CD1c-positive myeloid dendritic cell (primary cell): Measurements from ENCODE around the gene SLC8A2.
"Not testable (repeated sequence)": the region's sequence is repeated elsewhere in the genome, so short reads cannot be mapped to it uniquely, and the experiment has no call there.

ENCODE experiments used
- DNase-seq: peaks from one replicate; pipeline ENCODE4 v3.0.0-alpha.2; 2016; ENCODE audit errors: extremely low spot score

SLC8A2 gene

DNA sequence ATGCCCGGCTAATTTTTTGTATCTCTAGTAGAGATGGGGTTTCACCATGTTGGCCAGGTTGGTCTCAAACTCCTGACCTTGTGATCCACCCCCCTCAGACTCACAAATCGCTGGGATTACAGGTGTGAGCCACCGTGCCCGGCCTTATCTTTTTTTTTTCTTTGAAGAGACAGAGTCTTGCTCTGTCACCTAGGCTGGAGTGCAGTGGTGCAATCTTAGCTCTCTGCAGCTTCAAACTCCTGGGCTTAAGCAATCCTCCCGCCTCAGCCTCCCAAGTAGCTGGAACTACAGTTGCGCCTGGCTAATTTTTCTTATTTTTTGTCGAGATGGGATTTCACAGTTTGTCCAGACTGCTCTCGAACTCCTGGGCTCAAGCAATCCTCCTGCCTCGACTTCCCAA lies 60.0 kb downstream of the SLC8A2 start:
- DNase-seq = not testable (repeated sequence)

DNA sequence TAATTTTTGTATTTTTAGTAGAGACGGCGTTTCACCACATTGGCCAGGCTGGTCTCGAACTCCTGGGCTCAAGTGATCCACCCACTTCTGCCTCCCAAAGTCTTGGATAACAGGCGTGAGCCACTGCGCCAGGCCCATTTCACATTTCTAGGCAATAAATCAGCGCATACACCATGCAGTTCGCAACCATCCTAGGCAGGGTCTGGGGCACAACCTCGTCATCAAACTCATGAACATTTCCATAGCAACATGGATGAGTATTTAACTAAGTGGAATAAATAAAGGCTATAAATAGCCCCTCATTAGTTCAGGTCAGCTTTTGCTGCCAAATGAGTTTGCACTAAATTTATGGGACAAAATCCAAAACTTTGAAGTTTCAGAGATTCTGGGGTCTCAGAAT lies 60.6 kb downstream of the SLC8A2 start:
- no peak for DNase-seq

DNA sequence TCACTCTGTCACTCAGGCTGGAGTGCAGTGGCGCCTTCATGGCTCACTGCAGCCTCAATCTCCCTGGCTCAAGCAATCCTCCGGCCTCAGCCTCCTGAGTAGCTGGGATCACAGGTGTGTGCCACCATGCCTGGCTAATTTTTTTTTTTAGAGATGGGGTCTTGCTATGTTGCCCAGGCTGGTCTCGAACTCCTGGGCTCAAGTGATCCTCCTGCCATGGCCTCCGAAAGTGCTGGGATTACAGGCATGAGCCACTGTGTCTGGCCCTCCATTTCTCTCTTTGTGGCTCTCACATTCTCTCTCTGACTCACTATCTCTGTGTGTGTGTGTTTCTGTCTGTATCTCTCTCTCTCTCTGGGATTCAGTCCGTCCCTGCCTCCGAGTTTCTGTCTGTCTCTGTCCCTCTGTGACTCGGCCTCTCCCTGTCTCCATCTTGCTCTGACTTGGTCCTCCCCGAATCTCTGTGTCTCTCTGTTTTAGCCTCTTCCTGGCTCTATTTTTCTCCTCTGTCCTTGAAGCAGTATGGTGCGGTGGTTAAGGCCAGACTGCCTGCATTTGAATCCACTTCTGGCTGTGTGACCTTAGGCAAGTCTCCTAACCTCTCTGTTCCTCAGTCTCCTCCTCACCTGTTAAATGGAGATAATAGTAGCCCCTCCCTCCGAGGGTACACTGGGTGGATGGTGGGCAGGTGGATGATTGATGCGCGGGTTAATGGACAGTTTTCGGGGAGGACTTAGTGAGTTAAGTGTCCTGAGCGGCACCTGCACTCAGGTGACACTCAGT lies 63.3 kb downstream of the SLC8A2 start:
- DNase-seq = no peak

DNA sequence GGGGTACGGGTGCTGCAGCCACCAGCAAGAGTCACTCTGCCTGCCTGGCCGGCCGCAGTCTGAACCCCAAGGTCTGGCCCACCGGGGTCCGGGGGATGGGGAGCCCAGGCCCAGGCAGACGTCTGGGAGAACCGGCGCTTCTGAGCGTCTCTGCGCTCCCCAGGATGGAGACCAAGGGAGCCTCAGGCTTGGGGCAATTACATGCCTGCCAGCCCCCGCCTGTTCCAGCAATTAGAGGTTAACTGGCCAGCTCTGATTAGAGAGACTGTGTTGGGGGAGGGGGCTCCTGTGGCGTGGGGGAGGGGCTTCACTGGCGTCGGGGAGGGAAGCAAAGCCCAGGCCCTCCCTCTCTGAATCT lies 64.3 kb downstream of the SLC8A2 start:
- DNase-seq = no peak

DNA sequence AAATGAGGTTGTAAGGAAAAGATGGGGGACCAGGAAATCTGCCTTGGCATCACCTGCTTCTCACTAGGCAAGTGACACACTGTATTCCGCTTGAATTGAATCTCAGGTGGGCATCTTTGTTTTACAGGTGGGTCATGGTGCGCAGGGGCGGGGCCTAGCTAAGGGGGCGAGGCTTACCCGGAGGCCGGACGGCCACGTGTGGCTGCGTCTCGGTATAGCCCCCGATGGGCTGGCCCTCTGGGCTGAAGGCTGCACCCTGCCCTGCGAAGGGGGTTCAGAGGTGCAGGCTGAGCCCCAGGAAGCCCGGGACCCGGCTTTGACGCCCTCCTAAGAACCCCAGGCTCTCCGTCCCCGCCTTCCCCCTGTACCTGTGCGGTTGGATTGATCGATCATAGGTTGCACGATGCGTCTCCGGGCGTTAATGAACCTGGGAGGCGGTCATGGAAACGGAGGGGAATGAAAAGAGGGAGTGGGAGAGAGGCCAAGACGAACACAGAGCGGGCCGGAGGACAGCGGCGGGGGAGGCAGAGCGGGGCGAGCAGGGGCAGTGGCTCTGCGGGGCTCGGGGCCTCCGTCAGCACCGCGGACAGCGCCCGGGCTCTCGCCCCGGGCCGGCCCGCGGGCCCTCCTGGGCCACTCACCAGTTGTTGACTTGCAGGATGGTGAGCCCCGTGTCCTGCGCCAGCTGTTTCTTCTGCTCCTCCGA lies 64.8 kb downstream of the SLC8A2 start:
- DNase-seq = peak; percentile 26

DNA sequence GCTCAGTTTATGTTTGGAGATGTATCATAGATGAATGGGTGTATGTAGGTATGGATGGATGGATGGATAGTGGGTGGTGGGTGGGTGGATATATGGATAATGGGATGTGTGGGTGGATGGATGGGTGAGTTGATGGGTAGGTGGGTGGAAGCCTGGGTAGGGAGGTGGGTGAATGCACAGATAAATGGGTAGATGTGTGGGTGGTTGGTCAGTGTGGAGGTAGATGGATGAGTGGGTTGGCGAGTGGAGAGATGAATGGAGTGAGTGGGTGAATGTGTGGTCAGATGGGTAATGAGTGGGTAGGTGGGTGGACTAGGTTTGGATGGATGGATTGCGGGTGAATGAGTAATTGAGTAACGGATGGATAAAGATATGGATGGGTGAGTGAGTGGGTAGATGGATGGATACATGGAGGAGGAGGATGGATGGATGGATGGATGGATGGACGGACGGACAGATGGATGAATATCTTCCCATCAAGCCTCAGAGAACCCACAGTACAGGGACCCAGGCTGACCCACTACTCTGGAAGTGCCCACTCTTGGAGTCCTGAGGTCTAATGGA lies 65.8 kb downstream of the SLC8A2 start:
- DNase-seq = no peak

DNA sequence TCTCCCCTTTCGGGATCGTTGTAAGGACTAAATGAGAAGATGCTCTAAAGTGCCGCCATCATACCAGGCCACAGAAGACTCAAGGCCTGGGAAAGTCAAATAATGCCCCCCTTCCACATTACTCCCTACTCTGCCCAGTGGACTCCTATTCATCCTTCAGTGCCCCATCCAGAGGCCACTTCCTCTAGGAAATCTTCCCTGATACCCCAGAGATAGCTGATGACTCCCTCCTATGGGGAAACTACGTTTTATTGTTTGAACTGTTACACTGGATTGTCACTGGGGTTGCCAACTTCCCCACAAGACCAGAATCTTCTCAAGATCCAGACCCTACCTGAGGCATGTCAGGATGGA lies 66.5 kb downstream of the SLC8A2 start:
- DNase-seq = no peak

DNA sequence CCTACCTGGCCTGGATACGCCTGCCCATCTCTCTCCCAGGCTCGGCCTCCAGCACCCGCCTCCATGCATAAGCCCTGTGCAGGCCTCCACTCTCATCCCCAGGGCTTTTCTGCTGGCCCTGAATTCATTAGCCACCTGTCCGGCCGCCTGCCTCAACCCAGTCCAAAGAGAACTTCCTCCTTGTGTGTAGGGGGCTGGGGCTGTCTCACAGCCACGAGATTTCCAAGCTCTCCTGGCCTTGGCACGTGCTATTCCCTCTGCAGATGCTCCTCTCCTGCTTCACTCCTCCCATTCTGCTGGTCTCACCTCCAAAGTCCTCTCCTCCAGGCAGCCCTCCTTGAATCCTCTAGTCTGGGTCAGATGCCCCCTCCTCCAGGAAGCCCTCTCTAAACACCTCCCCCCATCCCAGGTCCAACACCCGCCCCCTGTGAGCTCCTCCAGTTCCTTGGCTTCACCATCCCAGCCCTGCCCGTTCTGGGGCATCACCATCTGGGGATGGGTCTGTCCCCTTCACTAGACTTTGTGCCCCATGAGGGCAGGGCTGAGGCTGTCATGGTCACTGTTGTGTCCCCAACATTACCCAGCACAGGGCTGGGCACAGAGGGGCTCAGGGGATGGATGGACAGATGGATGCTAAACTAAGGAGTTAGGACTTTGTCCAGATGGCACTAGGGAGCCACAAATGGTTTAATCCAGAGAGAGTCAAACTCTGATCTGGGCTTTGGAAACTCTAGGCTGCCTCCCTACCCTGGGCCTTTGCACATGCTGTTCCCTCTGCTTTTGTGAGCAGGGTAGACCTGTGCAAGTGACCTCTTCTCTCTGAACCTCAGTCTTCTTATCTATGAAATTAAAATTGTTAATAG lies 67.1 kb downstream of the SLC8A2 start:
- no peak for DNase-seq

DNA sequence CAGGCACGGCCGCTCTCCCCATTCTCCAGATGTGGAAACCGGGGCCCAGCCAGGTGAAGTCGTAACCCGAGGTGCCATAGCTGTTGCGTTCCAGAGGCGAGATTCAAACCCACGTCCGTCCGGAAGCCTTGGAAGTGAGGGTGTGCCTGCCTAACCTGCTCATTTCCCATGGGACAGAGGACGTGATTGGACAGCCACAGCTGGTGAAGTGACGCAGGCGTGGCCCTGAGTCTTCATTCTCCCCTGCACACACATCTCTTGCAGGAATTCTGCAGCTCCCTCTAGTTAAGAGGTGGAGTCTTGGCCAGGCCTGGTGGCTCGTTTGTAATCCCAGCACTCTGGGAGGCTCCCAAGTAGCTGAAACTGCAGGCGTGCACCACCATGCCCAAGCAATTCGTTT lies 69.2 kb downstream of the SLC8A2 start:
- no peak for DNase-seq

DNA sequence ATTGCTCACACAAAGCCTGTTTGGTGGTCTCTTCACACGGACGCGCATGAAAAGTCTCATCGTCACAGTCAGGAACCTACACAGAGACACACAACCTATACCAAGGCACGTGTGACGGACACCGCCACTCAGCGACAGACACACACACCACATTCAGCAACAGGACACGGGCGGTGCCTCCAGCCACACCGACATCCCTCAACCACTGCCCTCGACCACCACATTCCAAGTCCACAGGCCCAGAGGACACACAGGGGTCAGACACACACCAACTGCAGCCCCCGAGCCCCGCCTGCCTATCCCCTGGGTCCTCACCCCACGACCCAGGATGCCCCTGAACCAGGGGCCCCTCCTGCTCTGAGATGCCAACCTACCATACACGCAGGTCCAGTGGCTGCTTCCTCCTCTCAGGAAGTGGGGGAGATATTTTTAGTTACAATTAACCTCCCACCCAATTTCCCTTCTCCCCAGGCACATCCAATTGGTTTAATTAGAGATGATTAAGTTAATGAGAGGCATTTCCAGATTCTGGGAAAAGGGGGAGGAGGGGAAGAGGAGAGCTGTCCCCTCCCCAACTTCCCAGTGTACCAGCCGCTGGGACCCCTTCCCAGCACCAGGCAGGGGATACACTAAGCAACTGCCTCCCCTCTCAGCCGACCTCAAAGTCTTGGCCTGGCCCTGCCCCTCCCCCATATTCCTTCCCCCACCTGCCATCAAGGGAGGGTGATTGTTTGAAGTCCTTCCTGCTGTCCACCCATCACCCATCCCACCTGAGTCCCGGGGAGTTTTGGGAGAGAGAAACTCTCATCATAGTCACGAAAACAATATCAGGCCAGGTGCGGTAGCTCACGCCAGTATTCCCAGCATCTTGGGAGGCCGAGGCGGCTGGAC lies 72.7 kb downstream of the SLC8A2 start:
- no peak for DNase-seq

DNA sequence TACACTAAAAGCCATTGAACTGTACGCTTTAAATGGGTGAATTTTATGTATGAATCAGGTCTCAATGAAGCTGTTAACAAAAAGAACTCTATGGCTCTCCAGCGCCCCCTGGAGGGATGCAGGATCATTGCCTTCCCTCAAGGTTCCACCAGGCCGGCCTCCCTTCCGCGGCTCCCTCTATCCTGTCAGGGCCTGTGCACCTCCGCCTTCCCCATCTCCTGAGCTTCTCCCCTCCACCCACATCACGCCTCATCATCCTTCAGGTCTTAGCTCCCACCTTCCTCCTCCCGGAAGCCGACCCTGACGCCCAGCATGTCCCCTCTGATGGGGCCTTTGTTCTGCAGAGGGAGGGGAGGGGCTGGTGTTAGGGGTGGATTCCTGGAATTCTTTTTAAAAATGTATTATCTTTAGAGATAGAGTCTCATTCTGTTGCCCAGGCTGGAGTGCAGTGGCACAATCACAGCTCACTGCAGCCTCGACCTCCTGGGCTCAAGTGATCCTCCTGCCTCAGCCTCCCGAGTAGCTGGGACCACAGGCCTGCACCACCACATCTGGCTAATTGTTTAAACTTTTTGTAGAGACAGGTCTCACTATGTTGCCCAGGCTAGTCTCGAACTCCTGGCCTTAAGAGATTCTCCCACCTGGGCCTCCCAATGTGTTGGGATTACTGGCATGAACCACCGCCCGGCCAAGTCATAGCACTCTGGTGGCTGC lies 80.0 kb downstream of the SLC8A2 start:
- peak; percentile 91 for DNase-seq

DNA sequence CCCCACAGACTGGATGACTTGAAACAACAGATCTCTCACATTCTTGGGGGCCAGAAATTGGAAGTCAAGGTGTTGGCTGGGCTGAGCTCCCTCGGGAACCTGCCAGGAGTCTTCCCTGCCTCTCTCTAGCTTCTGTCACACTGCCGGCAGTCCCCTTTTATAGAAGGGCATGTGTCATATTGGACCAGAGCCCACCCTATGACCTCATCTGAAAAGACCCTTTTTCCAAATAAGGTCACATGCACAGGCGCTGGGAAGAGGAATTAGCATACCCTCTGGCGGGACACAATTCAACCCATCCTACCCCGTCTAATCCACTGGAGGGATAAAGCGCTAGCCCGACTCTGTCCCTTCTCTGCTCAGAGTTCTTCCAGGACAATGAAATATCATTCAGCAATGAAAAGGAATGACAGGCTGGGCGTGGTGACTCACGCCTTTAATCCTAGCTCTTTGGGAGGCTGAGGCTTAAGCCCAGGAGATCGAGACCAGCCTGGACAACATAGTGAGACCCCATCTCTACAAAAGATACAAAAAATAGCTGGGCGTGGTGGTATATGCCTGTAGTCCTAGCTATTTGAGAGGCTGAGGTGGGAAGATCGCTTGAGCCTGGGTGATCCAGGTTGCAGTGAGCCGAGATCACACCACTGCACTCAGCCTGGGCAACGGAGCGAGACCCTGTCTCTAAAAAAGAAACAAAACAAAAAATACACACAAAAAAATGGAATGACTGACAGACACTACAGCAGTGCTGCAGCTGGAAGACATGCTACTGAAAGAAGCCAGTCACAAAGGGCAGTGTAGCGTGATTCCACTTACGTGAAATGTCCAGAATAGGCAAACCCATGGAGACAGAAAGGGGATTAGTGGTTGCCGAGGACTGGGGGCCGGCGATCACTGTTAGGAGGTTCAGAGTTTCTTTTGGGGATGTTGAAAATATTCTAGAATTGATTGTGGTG lies 80.9 kb downstream of the SLC8A2 start:
- DNase-seq = no peak

DNA sequence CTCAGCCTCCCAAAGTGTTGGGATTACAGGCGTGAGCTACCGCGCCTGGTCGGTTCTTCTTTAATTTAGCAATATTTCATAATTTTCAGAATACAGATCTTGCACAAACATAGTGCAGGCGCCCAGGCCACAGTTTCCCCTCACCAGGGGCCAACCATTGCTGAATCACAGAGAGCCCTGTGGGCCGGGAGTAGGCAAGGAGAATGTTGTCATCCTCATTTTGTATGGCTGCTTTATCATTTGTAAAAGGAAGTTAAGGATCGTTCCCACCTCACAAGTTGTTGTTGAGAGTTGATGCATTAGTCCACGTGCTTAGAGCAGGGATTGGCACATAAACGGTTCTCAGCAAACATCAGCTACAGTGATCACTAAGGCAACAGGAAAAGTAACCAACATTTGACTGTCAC lies 82.5 kb downstream of the SLC8A2 start:
- peak; percentile 96 for DNase-seq

DNA sequence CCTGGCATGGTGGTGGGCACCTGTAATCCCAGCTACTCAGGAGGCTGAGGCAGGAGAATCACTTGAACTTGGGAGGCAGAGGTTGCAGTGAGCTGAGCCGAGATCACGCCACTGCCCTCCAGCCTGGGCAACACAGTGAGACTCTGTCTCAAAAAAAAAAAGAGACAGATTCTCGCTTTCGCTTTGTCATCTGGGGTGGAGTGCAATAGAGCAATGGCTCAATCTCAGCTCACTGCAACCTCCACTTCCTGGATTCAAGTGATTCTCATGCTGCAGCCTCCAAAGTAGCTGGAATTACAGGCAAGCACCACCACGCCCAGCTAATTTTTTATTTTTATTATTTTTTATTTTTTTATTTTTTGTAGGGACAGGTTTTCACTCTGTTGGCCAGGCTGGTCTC lies 83.0 kb downstream of the SLC8A2 start:
- DNase-seq = peak; percentile 84

DNA sequence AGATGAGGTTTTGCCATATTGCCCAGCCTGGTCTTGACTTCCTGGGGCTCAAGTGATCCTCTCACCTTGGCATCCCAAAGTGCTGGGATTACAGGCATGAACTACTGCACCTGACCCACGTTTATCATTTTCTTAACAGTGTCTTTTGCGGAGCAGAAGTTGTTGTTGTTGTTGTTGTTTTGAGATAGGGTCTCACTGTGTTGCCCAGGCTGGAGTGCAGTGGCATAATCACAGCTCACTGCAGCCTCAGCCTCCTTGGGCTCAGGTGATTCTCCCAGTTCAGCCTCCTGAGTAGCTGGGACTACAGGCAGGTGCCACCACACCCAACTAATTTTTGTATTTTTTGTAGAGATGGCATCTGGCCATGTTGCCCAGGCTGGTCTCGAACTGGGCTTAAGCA lies 84.1 kb downstream of the SLC8A2 start:
- DNase-seq = not testable (repeated sequence)

DNA sequence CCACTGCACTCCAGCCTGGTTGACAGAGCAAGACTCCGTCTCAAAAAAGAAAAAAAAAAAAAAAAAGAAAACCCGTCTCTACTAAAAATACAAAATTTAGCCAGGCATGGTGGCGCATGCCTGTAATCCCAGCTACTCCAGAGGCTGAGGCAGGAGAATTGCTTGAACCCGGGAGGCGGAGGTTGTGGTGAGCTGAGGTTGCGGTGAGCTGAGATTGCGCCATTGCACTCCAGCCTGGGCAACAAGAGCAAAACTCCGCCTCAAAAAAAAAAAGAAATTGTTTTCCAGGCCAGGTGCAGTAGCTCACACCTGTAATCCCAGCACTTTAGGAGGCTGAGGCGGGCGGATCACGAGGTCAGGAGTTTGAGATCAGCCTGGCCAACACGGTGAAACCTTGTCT lies 85.1 kb downstream of the SLC8A2 start:
- not testable (repeated sequence) for DNase-seq

DNA sequence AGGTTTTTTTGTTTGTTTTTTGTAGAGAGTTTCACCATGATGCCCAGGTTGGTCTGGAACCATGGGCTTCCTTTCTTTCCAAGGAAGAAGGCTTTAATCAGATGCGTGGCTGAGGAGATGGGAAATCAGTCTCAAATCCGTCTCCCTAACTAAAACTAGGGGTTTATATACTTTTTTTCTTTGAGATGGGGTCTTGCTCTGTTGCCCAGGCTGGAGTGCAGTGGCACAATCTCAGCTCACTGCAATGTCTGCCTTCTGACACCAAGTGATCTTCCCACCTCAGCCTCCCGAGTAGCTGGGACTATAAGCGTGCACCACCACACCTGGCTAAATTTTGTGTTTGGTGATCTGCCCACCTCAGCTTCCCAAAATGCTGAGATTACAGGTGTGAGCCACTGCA lies 87.2 kb downstream of the SLC8A2 start:
- DNase-seq = not testable (repeated sequence)

DNA sequence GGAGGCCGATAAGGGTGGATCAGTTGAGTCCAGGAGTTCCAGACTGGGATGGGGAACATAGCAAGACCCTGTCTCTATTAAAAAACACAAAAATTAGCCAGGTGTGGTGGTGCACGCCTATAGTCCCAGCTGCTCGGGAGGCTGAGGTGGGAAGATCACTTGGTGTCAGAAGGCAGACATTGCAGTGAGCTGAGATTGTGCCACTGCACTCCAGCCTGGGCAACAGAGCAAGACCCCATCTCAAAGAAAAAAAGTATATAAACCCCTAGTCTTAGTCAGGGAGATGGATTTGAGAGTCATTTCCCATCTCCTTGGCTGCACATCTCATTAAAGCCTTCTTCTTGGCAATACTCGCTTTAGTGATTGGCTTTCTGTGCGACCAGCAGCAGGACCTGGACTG lies 87.8 kb downstream of the SLC8A2 start:
- not testable (repeated sequence) for DNase-seq

DNA sequence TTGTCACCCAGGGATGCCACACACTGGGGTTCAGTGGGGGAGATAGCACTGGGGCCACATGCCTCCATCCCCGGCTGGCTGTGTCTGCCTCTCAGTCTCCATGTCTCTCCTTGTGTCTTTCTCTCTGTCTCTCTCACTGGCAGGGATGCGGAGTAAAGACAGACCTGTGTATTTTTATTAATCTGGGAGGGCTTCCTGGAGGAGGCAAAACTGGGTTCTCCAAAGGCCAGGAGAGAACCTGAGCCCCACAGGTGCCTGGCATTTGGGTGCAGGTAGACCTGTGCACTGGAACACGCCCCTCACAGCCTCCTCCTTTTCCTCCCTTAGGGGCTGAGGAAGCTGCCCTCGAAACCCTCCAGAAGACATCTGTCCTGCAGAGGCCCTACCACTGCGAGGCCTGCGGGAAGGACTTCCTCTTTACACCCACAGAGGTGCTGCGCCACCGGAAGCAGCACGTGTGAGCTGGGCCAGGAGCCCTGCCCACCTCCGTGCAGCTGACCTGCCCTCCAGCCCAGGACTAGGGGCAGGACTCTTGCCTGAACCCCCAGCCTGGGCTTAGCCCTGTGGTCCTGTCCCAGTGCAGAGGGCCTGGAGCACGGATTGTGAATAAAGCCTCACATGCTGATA lies 89.9 kb downstream of the SLC8A2 start:
- DNase-seq = peak; percentile 88
